Left ventricle myocardium superior (tissue), 1 donor: Measurements from ENCODE around the gene FKBP15. TPM values are rescaled to one million over a fixed set of nuclear protein-coding genes. Genes with fewer than 3 reads are reported as not detected.
"Not testable (repeated sequence)": the region's sequence is repeated elsewhere in the genome, so short reads cannot be mapped to it uniquely, and the experiment has no call there.

Experiments used
- ATAC-seq: fragments of 200-7000 bp; cut with Tn5 transposase; one replicate; pipeline ENCODE4 v1.9.1; 2020; ENCODE audit warnings: mild to moderate bottlenecking, moderate library complexity
- DNase-seq: peaks from one replicate; pipeline ENCODE4 v3.0.0-alpha.2; 2020
- intact Hi-C: fragments of 100-400 bp; cut with micrococcal nuclease; formaldehyde crosslinking; loops from one replicate; pipeline ENCODE4 v1.11.0; 2022
- total RNA-seq: library from RNA; stranded (reverse); fragmentation: NEBNext Ultra II Directional; extraction: Animal tissue kit (Norgen Biotek cat#: 25700); gene quantifications from one replicate; pipeline ENCODE4 v1.2.1, GENCODE V29; 2021
- donor health status: DM: no; HTN: yes; CAD: no; lungs with severe emphysema.

FKBP15 gene
- total RNA-seq, 1 donor from 2014 or later = 21.4 TPM

GRCh38 chr9:113125386-113126035, 95.6 kb downstream of the FKBP15 start:
- no peak for ATAC-seq
- no peak for DNase-seq
- intact Hi-C loops = no loop called here

GRCh38 chr9:113118829-113119228, 102.2 kb downstream of the FKBP15 start:
- intact Hi-C loops, DNase-seq, ATAC-seq: not testable (repeated sequence)

Other genes starting within 250 kb of the FKBP15 start
- gene ZNF883, start 209.1 kb downstream of the FKBP15 start, total RNA-seq = 4.3 TPM
- 0.82 TPM for gene ZFP37, start 164.6 kb downstream of the FKBP15 start, total RNA-seq
- 13.9 TPM for gene SLC31A2, start 70.3 kb downstream of the FKBP15 start, total RNA-seq
- gene SLC31A1, start 267 bp upstream of the FKBP15 start, total RNA-seq = 11.4 TPM
- 34.9 TPM for gene CDC26, start 54.3 kb upstream of the FKBP15 start, total RNA-seq
- gene PRPF4, start 54.4 kb upstream of the FKBP15 start, total RNA-seq = 11.7 TPM
- gene RNF183, start 82.1 kb upstream of the FKBP15 start, total RNA-seq = not detected
- 12.9 TPM for gene WDR31, start 119.0 kb upstream of the FKBP15 start, total RNA-seq
- gene BSPRY, start 128.3 kb upstream of the FKBP15 start, total RNA-seq = 0.37 TPM
- 9.9 TPM for gene HDHD3, start 155.7 kb upstream of the FKBP15 start, total RNA-seq
- 117 TPM for gene ALAD, start 180.0 kb upstream of the FKBP15 start, total RNA-seq
- gene POLE3, start 189.4 kb upstream of the FKBP15 start, total RNA-seq = 25.1 TPM
- 0.12 TPM for gene C9orf43, start 189.5 kb upstream of the FKBP15 start, total RNA-seq
- 115 TPM for gene RGS3, start 242.4 kb upstream of the FKBP15 start, total RNA-seq